HFFc6 (cell line): ENCODE data around the gene TPTE. TPM values are rescaled to one million over a fixed set of nuclear protein-coding genes. Genes with fewer than 3 reads are reported as not detected.
"Not testable (repeated sequence)": the region's sequence is repeated elsewhere in the genome, so short reads cannot be mapped to it uniquely, and the experiment has no call there.

ENCODE experiments used
- DNase-seq: peaks from one replicate; pipeline ENCODE4 v3.0.0-alpha.2; 2018
- H3K27ac Mint-ChIP-seq: 2 replicates; pipeline ENCODE4 v1.8.0; 2020; ENCODE audit warnings: mild to moderate bottlenecking, mixed read lengths
- H3K27me3 Mint-ChIP-seq: 2 replicates; pipeline ENCODE4 v1.8.0; 2021; ENCODE audit warnings: mild to moderate bottlenecking, moderate library complexity, mixed read lengths; ENCODE audit not compliant: insufficient read depth
- H3K36me3 Mint-ChIP-seq: 2 replicates; pipeline ENCODE4 v1.8.0; 2021; ENCODE audit warnings: low read depth, mixed read lengths
- H3K4me1 Mint-ChIP-seq: 2 replicates; pipeline ENCODE4 v1.8.0; 2020; ENCODE audit warnings: low read depth, mixed read lengths
- H3K4me3 Mint-ChIP-seq: 2 replicates; pipeline ENCODE4 v1.8.0; 2020; ENCODE audit warnings: mild to moderate bottlenecking, moderate library complexity, mixed read lengths
- H3K9me3 Mint-ChIP-seq: 2 replicates; pipeline ENCODE4 v1.8.0; 2020; ENCODE audit warnings: mild to moderate bottlenecking, mixed read lengths
- CTCF ChIP-seq: fragments of 200-600 bp; sonication (generic); IDR thresholded peaks from 2 replicates; pipeline ENCODE4 v1.5.0; 2021; ENCODE audit warnings: antibody characterized with exemption, mild to moderate bottlenecking
- total RNA-seq, 6 experiments: library from RNA; stranded (reverse); fragmentation: NEBNext Ultra II Directional; extraction: Animal tissue kit (Norgen Biotek cat#: 25700); gene quantifications; 2 replicates in 1 of 6; 3 replicates in 5 of 6; pipeline ENCODE4 v1.2.3, GENCODE V29; 2021

Gene TPTE
- total RNA-seq, 6 experiments from 2014 or later: not detected

DNA sequence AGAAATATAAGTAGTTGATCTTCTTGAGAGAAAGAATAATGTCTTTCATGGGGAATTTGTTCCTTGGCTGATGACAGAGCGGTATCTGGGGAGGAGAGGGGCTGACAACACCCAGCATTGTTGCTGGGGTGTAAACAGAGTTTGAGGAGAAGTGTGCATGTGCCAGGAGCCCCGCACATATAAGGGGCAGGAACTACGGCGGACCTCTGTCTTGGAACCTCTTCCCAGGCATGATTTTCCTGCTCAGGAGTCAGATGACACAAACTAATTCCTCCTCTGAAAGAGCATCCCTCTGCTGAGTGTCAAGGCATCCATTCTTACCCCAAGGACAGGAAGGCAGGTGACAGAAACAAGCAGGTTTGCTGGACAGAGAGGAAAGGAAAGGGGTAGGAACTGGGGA lies 119.1 kb downstream of the TPTE start:
- Mint-ChIP-seq H3K27me3 (no peaks in the 10 kb centered on the region), H3K9me3 (no peaks in the 10 kb centered on the region; the same call in none of the 2 replicates), H3K4me3 (no peak overlapping the region)

DNA sequence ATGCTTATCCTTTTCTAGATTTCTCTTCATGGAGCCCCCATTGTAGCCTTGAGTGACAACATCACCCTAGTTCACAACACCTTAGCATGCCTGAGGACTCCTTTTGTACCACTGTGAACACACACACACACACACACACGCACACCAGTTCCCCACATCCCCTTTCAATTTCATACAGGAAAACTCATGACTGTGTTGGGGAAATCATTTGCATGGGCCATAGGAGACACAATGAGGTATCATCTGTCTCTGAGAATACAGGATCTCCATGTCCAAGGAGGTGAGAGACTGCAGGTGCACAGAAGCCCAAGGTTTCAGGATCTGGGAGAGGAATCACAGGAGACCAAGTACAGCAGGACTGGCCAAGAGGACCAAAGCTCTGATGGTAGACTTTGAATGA lies 119.7 kb downstream of the TPTE start:
- Mint-ChIP-seq H3K4me3 (no peak overlapping the region), H3K27me3 (no peaks in the 10 kb centered on the region), H3K27ac (no peak overlapping the region), H3K4me1 (no peaks in the 10 kb centered on the region), H3K9me3 (no peaks in the 10 kb centered on the region; the same call in none of the 2 replicates), H3K36me3 (no peaks in the 10 kb centered on the region)
- no peak for TF ChIP-seq CTCF
- no peak for DNase-seq

More for the DNA sequence above, 119.1 kb downstream of the TPTE start:
- TF ChIP-seq CTCF: no peak
- no peak for DNase-seq
- Mint-ChIP-seq H3K4me1 (no peaks in the 10 kb centered on the region), H3K36me3 (no peaks in the 10 kb centered on the region), H3K27ac (no peak overlapping the region)

- not testable (repeated sequence) for H3K36me3 Mint-ChIP-seq, H3K27ac Mint-ChIP-seq, H3K27me3 Mint-ChIP-seq, DNase-seq, H3K4me1 Mint-ChIP-seq, H3K4me3 Mint-ChIP-seq
- peaks cover 23% of the 10 kb centered on the region for H3K9me3 Mint-ChIP-seq
These were observed 124.3 kb downstream of the TPTE start for GRCh38 chr21:10645667-10646066.

- H3K27ac Mint-ChIP-seq, DNase-seq, H3K4me3 Mint-ChIP-seq, H3K36me3 Mint-ChIP-seq, H3K27me3 Mint-ChIP-seq, H3K4me1 Mint-ChIP-seq: not testable (repeated sequence)
- peaks cover 23% of the 10 kb centered on the region for H3K9me3 Mint-ChIP-seq
These were observed 128.2 kb downstream of the TPTE start for GRCh38 chr21:10649350-10650149.

DNA sequence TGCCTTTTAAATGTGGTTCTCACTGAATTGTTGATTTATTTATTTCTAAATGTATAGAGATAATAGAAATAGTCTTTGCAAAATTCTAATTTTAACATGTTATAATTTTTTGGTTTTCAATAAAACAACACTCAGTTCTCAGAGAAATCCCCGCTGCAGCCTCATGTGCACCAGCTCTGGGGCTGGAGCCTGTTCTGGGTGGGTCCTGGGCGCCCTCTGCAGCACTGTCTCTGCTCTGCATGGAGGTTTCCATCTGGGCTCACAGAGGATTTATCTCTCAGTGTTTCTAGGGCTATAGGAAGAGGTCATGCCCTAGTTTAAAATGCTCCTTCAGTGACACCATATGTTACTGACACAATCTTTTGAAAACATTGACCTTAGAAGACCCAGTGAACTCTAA lies 128.9 kb downstream of the TPTE start:
- H3K4me1 Mint-ChIP-seq, H3K27me3 Mint-ChIP-seq, DNase-seq, H3K27ac Mint-ChIP-seq, H3K4me3 Mint-ChIP-seq, H3K36me3 Mint-ChIP-seq: not testable (repeated sequence)
- H3K9me3 Mint-ChIP-seq: peaks cover 23% of the 10 kb centered on the region
